Parathyroid adenoma (tissue), 2 donors: ENCODE results near the gene STX7.
A peak's percentile ranks its signal among the peaks of the same experiment; 100 is the strongest.

Source experiments
- H2AFZ ChIP-seq: fragments of 300-600 bp; sonication (generic); one replicate; pipeline ENCODE4 v1.7.0; 2017; ENCODE audit warnings: antibody characterized with exemption, mild to moderate bottlenecking
- H3K27ac ChIP-seq: fragments of 300-600 bp; sonication (generic); one replicate; pipeline ENCODE4 v1.7.0; 2017
- H3K27me3 ChIP-seq: fragments of 300-600 bp; sonication (generic); one replicate; pipeline ENCODE4 v1.7.0; 2017; ENCODE audit warnings: low read length; ENCODE audit not compliant: control insufficient read depth, insufficient read depth
- H3K36me3 ChIP-seq: fragments of 300-600 bp; sonication (generic); one replicate; pipeline ENCODE4 v1.7.0; 2017; ENCODE audit warnings: low read length; ENCODE audit not compliant: control insufficient read depth, insufficient read depth
- H3K4me1 ChIP-seq: fragments of 300-600 bp; sonication (generic); one replicate; pipeline ENCODE4 v1.7.0; 2017; ENCODE audit warnings: control low read depth
- H3K4me2 ChIP-seq: fragments of 300-600 bp; sonication (generic); one replicate; pipeline ENCODE4 v1.7.0; 2017; ENCODE audit warnings: low read length
- H3K4me3 ChIP-seq: fragments of 300-600 bp; sonication (generic); one replicate; pipeline ENCODE4 v1.7.0; 2017; ENCODE audit warnings: low read depth, low read length
- H3K79me2 ChIP-seq: fragments of 300-600 bp; sonication (generic); one replicate; pipeline ENCODE4 v1.7.0; 2017; ENCODE audit warnings: control low read depth
- H3K9ac ChIP-seq: fragments of 300-600 bp; sonication (generic); one replicate; pipeline ENCODE4 v1.7.0; 2017; ENCODE audit warnings: mild to moderate bottlenecking
- H3K9me3 ChIP-seq: fragments of 300-600 bp; sonication (generic); one replicate; pipeline ENCODE4 v1.7.0; 2017; ENCODE audit warnings: low read length; ENCODE audit not compliant: control insufficient read depth
- CTCF ChIP-seq: fragments of 300-600 bp; sonication (generic); IDR thresholded peaks from one replicate; pipeline ENCODE4 v1.7.0; 2017; ENCODE audit warnings: antibody characterized with exemption, mild to moderate bottlenecking
- donor health status: primary hyperparathyroidism.

The STX7 gene

GRCh38 chr6:132515386-132515785 lies 2.5 kb upstream of the STX7 start:
- Histone ChIP-seq H3K27ac (no peak overlapping the region), H3K79me2 (peaks cover 12% of the 10 kb centered on the region)
- TF ChIP-seq CTCF, result no peak

GRCh38 chr6:132513831-132514545 lies 1.1 kb upstream of the STX7 start:
- H3K9ac ChIP-seq, result no peak overlapping the region
- peaks cover 19% of the 10 kb centered on the region for H3K79me2 ChIP-seq
- peak overlapping the region; percentile 85 for H3K4me3 ChIP-seq
- no peaks in the 10 kb centered on the region for H3K36me3 ChIP-seq
- no peaks in the 10 kb centered on the region for H3K9me3 ChIP-seq
- H2AFZ ChIP-seq, result peak overlapping the region; percentile 86
- no peaks in the 10 kb centered on the region for H3K27me3 ChIP-seq
- H3K4me2 ChIP-seq, result peak overlapping the region; percentile 95
- TF ChIP-seq CTCF, result no peak
- peaks cover 8% of the 10 kb centered on the region for H3K4me1 ChIP-seq
- no peak overlapping the region for H3K27ac ChIP-seq

More at GRCh38 chr6:132515386-132515785, 2.5 kb upstream of the STX7 start:
- Histone ChIP-seq H3K9me3 (no peaks in the 10 kb centered on the region), H3K4me3 (no peak overlapping the region), H3K4me1 (peaks cover 8% of the 10 kb centered on the region), H3K4me2 (no peak overlapping the region), H3K9ac (no peak overlapping the region), H3K36me3 (no peaks in the 10 kb centered on the region), H2AFZ (no peak overlapping the region), H3K27me3 (no peaks in the 10 kb centered on the region)

- Histone ChIP-seq H3K4me2 (peak overlapping the region; percentile 95), H3K9me3 (no peaks in the 10 kb centered on the region), H2AFZ (peak overlapping the region; percentile 86), H3K27me3 (no peaks in the 10 kb centered on the region), H3K79me2 (peaks cover 36% of the 10 kb centered on the region), H3K4me3 (peak overlapping the region; percentile 85), H3K4me1 (peaks cover 14% of the 10 kb centered on the region), H3K27ac (no peak overlapping the region), H3K36me3 (no peaks in the 10 kb centered on the region), H3K9ac (no peak overlapping the region)
- no peak for TF ChIP-seq CTCF
These were observed 626 bp downstream of the STX7 start for GRCh38 chr6:132512342-132512637.

- Histone ChIP-seq H3K27me3 (no peaks in the 10 kb centered on the region), H3K4me2 (peak overlapping the region; percentile 95), H3K4me1 (peaks cover 14% of the 10 kb centered on the region), H2AFZ (no peak overlapping the region), H3K27ac (no peak overlapping the region), H3K36me3 (no peaks in the 10 kb centered on the region), H3K79me2 (peaks cover 38% of the 10 kb centered on the region), H3K4me3 (peak overlapping the region; percentile 85), H3K9ac (no peak overlapping the region), H3K9me3 (no peaks in the 10 kb centered on the region)
- TF ChIP-seq CTCF, result no peak
These were observed 1.1 kb downstream of the STX7 start for GRCh38 chr6:132511831-132512220.

GRCh38 chr6:132511210-132511830 lies 1.6 kb downstream of the STX7 start:
- Histone ChIP-seq H3K9ac (no peak overlapping the region), H3K9me3 (no peaks in the 10 kb centered on the region), H2AFZ (no peak overlapping the region), H3K79me2 (peaks cover 40% of the 10 kb centered on the region), H3K36me3 (no peaks in the 10 kb centered on the region), H3K4me2 (peak overlapping the region; percentile 95), H3K4me3 (no peak overlapping the region), H3K4me1 (peaks cover 14% of the 10 kb centered on the region), H3K27ac (no peak overlapping the region), H3K27me3 (no peaks in the 10 kb centered on the region)
- no peak for TF ChIP-seq CTCF
